ENCODE results near the gene MAT2B. TPM values are rescaled to one million over a fixed set of nuclear protein-coding genes. Genes with fewer than 3 reads are reported as not detected.

MAT2B gene
- polyA plus RNA-seq, 3 donors = 16.9 to 45.0 (median 24.0) TPM

DNA sequence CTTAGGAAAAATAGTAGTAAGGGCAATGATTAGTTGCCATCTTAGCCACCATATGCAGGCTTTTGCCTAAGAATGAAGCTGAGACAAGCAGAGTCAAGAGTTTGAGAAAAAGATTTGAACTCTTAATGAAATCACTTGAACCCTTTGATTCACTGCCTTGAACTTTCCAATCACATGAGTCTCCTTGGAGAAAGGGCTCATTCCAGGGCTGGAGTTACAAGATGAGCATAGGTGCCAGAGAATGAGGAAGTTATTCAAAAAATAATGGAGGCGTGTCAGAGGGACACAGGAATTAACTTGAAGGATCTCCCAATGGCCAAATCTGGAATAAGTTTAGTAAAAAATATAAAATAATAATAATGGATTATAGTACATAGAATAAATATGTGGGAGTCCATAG is 35.3 kb downstream of the MAT2B start:
- 78 to 89% (median 86%) methylated on average over 1 of the region's 1 CpG for WGBS, 3 donors

DNA sequence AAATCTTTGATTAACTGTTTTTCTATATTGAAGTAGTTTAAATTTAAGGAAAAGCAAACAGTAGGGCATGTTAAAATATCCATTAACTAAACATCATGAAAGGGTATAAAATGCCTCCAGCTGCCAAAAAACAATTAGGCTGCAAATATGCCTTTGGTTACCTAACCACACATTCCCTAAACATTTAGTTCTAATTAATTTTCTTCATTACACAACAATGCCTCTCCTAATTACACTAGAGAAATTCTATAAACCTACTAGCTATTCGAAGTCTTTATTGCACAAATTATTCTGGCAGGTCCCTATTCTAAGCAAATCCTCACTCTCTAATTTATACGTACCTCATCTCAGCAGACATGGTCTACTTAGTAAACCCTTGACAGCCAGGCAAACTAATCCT is 37.4 kb downstream of the MAT2B start:
- WGBS, 3 donors = 84 to 93% (median 92%) methylated on average over 2 of the region's 2 CpGs
- no peak overlapping the region for H3K27ac ChIP-seq (ENCODE audit: low read depth, low read length)

More for the DNA sequence above, 35.3 kb downstream of the MAT2B start:
- no peak overlapping the region for H3K27ac ChIP-seq (ENCODE audit: low read depth, low read length)

DNA sequence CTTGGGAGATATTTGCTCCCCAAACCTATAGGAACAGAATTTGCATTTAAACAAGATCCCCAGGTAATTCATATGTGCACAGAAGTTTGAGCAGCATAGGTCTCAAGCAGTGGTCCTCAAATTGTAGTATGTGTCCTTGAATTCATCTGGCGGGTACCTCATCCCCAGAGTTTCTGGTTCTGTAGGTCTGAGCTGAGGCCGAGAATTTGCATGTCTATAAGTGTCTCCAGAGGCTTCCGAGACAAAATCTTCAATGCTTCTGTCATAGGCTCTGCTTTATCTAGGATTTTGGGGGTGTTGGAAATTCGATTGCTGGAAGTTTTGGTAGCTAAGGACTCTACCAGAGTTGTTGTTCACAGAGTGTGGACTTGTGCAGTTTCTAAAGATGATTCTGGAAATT is 38.6 kb downstream of the MAT2B start:
- WGBS, 3 donors = 78 to 82% (median 79%) methylated on average over 4 of the region's 4 CpGs

DNA sequence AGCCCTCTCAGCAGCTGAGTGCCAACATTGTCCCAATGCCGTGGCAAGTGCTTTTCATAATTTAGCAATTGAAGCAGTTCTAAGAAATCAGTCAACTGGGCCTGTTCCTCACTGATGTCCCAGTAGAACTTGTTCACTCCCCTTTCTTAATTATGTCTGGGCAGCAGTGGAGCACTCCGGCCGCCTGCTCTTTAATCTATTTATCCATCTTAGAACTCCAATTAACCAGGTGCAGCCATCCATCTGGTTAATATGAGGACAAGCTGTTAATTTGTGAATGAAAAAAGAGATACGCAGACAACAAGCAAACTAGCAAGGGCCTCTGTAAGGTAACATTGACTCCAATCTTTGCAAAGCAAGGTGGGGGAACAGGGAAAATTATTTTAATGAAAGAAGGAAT is 39.4 kb downstream of the MAT2B start:
- no peak overlapping the region for H3K27ac ChIP-seq (ENCODE audit: low read depth, low read length)
- 92% methylated on average over 4 of the region's 4 CpGs for WGBS, 3 donors

More for the DNA sequence above, 38.6 kb downstream of the MAT2B start:
- no peak overlapping the region for H3K27ac ChIP-seq (ENCODE audit: low read depth, low read length)

DNA sequence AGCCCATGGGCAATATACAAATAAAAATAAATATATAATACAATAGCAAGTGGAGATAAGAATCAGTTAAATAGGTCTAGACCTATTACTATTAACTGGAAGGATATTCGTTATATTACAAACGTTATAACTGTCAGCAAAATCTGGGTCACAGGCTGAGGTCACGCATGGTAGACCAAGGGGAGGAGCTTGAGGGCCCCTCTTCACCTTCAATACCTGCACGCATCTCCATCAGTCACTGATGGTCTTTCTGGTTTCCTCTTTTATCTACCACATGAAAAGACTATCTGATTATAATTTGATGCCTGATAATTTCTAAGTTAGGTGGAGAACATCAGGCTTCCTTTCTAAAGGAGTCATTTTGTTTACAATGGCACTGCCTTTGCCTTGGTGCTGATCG is 43.2 kb downstream of the MAT2B start:
- 63 to 78% (median 78%) methylated on average over 5 of the region's 5 CpGs for WGBS, 3 donors
- H3K27ac ChIP-seq (ENCODE audit: low read depth, low read length) = no peak overlapping the region

DNA sequence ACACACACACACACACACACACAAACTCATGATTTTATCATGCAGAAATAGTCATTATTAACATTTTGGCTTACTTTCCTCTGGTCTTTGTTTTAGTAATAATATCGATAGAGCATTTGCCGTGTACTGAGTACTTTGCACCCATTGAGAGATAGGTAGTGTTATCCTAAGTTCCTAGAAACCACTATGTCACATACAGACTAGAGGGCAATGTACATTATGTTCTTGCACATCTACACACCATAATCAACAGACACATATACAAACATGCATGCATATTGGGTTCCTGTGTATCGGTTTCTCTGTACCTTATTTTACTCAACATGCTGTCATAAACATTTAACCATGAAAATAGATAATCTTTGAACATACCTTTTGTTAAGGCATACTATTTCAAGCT is 45.7 kb downstream of the MAT2B start:
- 75 to 95% (median 92%) methylated on average over 3 of the region's 3 CpGs for WGBS, 3 donors

DNA sequence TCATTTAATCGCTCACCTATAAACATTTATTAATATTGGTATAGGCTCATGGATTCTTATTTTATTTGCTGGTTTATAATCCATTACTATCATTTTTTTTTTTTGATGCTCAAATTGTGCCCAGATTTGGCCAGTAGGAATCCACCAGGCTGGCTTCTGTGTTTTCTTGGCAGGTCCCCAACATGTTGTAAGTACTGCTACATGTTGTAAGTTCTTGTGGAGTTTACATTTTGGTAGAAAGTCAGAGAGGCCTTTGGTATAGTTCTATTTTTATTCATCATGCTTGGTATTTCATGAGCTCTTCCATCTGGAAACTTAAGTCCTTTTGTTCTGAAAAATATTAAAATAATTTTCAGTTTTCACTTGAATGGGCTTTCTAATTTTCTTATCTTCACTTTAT is 47.1 kb downstream of the MAT2B start:
- no peak overlapping the region for H3K27ac ChIP-seq (ENCODE audit: low read depth, low read length)
- WGBS, 3 donors = 88 to 93% (median 92%) methylated on average over 1 of the region's 1 CpG

More for the DNA sequence above, 45.7 kb downstream of the MAT2B start:
- H3K27ac ChIP-seq (ENCODE audit: low read depth, low read length) = no peak overlapping the region

DNA sequence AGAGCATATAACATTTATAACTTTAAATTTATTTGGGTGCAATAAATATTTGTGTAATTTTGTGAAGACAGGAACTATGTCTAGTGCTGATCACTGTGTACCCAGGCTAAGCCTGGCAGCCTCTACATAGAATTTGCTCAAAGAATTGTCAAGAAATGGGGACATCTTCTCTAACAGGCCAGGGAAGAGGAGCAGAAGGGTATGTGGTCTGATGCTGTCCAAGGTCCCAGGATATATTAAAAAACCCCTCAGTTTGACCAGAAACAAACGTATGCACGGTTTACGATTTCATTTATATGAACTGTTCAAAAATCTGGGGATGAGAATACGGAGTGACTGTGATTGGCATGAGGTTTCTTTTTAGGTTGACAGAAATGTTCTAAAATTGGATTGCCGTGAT is 55.9 kb downstream of the MAT2B start:
- 83 to 90% (median 89%) methylated on average over 5 of the region's 5 CpGs for WGBS, 3 donors
- no peak overlapping the region for H3K27ac ChIP-seq (ENCODE audit: low read depth, low read length)

DNA sequence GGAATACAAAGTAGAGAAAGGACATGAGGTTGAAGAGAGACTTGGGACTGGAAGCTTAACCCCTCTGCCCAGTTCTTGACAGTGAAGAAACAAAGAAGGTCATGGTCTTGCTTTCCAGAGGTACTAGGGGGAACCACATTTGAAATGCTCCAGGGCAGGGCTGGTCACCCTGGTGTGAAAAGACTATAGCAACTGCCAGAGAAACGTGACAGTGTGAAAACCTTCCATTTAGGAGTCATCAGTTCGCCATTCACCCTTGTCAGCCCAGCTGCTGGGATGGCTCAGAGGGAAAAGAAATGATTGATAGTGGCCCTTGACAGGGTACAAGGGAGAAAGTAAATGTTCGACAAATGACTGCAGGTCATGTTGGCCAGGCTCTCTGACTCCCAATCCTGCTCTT is 56.7 kb downstream of the MAT2B start:
- 46 to 76% (median 66%) methylated on average over 3 of the region's 3 CpGs for WGBS, 3 donors
- no peak overlapping the region for H3K27ac ChIP-seq (ENCODE audit: low read depth, low read length)

DNA sequence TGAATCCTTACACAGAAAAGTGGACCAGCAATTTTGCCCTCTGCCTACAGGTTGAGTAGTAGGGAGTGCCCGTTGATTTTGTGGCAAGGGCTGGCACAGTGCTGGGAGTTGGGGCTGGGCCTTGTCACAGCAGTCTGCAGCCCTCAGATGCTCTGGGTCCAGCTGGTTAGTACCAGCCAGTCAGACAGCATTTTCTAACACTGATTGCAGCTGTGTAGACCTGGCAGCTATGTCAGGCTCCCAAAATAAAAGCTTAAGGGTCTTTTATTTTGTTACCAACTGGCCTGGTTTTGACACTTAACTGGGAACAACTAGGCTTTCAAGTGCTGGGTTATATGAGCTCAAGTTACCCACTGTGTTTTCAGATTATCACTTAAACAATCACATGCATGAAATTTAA is 57.7 kb downstream of the MAT2B start:
- H3K27ac ChIP-seq (ENCODE audit: low read depth, low read length) = no peak overlapping the region
- WGBS, 3 donors = 41 to 46% (median 42%) methylated on average over 1 of the region's 1 CpG

DNA sequence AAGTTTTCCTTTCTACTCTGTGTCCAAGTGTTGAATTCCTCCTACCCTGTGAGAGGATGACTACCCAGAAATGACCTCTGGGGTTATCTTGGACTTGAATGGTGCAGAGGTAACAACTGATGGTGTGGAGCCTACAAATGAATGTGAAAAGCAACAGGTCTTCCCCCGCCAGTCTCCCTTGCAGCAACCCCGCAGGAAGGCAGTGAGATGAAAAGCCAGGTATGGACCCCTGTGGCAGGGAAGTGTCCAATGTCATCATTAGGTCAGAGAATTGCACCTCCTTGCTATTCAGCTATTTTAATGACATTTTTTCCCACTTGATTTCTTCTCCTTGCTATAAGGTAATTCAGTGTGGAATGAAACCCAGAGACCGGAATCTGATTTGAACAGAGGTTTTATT is 58.5 kb downstream of the MAT2B start:
- WGBS, 3 donors = 53 to 75% (median 69%) methylated on average over 3 of the region's 3 CpGs
- no peak overlapping the region for H3K27ac ChIP-seq (ENCODE audit: low read depth, low read length)

DNA sequence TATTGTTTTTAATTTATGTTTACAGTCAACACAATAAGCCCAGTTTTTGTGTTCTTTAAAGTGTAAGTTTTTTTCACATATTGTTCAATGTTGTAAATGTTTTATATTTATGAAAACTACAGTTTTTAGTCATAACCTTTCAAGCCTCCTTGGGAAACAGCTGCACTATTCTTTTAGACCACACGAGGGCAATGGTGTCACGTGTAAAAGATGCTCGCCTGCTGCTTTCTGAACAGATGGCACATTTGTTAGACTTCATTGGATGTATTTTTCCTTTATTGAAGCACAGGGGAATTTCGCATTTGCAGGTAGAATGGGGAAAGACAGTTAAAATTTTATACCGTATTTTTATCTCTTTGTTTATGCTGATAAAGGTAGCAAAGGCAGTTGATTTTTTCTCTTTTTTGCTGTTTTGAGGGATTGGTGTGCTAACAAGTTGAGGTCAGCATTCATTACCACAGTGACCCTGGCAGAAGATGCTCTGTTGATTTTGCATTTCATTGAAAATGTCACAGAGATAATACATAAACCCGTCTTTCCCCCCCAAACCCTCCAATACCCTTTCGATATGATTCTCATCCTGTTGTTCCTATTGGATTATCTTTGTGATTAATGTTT is 59.0 kb downstream of the MAT2B start:
- 7 to 10% (median 8%) methylated on average over 7 of the region's 7 CpGs for WGBS, 3 donors
- no peak overlapping the region for H3K27ac ChIP-seq (ENCODE audit: low read depth, low read length)

DNA sequence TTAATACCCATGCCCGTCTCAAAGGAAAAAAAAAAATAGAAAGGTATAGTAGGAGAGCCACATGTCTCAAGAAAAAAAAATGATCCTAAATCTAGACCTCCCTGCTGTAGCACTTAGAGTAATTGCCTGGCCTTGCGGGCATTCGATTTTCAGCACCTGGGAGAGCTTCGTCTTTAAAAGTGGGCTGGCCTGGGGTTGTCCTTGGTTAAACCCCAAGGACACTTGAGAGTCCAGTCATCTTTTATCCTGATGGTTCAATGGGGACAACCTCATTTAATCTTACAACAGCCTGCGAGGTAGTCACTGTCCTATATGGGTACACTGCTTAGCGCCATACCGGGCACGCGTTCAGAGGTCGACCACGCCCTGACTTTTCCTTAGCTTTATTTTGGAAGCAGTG is 60.1 kb downstream of the MAT2B start:
- WGBS, 3 donors = 4 to 9% (median 7%) methylated on average over 11 of the region's 11 CpGs
- no peak overlapping the region for H3K27ac ChIP-seq (ENCODE audit: low read depth, low read length)

DNA sequence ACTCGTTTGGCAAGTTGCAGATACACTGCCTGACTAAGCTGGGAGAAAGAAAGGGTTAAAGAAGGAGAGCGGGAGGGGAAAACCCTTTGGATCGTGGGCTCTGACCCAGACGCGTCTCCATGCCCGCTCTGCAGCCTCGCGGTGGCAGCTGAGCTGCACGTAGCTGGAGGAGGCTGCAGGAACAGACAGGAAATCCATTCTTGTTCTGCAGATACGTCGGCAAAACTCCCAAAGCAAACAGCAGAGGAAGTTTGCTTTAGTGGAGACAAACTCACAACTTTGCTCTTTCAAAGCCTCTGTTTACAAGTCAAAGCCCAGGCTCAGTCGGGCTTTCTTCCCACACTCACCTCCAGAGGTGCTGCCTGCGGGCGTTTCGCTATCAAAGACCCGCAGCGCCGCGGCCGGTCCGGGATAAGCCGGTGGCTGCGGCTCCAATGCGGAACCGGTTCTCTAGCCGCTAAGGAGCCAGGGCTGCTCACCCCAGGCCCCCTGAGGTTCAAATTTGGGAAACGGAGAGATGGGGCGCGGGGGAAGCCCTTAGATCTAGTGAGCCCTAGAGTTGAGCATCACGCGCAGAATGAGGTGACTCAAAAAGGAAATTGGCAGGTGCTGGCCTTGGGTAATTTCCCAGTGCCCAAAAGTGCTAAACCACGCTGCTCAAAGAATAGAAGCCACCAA is 60.7 kb downstream of the MAT2B start:
- 3 to 5% (median 4%) methylated on average over 32 of the region's 32 CpGs for WGBS, 3 donors
- H3K27ac ChIP-seq (ENCODE audit: low read depth, low read length) = no peak overlapping the region

DNA sequence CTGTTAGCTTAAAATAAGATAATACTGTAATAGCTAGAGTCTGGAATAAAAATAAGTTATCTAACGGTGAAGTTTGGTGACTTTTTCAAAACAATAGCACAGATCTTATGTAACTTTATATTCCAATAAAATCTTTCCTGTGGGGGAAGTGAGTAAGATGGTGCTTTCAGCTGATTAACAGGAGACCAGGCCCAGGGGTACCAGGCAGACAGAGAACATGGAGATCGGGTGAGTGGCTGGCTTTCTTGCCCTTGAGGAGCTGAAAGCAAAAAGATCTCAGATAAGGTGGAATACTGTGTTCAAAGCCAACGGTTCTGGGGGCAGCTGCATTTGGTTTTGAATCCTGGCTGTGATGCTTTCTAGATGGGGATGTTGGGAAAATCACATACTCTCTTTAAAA is 61.3 kb downstream of the MAT2B start:
- WGBS, 3 donors = 27 to 47% (median 28%) methylated on average over 3 of the region's 3 CpGs
- H3K27ac ChIP-seq (ENCODE audit: low read depth, low read length) = no peak overlapping the region

DNA sequence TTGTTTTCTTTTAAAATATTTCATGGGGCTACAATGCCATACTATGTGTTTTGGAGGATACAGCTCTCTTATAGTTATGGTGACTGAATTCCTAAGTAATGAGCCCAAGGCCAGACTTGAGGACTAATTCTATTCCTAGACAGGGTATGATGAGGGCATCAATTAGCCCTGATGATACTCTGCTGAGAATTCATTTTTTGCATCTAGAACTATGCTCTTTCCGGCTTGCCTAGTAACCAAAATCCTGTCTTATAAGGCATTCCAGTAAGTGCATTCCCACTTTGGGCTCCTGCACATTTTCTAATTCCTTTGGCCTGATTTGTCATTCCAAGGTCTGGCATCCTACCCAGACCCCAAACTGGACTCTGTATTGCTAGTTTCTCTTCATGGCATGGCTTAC is 62.4 kb downstream of the MAT2B start:
- WGBS, 3 donors = 78 to 89% (median 78%) methylated on average over 1 of the region's 1 CpG
- H3K27ac ChIP-seq (ENCODE audit: low read depth, low read length) = no peak overlapping the region

Other genes starting within 250 kb of the MAT2B start
- 100 to 1,000 TPM in 1 of 3 donors, 10 to 100 TPM in 2; 48.9 to 124 (median 89.2) TPM for gene CCNG1, start 68.0 kb upstream of the MAT2B start, polyA plus RNA-seq
- 10 to 100 TPM in 1 of 3 donors, 1 to 10 TPM in 2; 4.4 to 10.9 (median 5.4) TPM for gene NUDCD2, start 45.5 kb upstream of the MAT2B start, polyA plus RNA-seq
- gene HMMR, start 45.0 kb upstream of the MAT2B start, polyA plus RNA-seq = under 1 TPM in 2 of 3 donors, not detected in 1; 0.19 to 0.21 TPM